Activated CD8-positive, alpha-beta memory T cell treated with anti-CD3 and anti-CD28 coated beads, Interleukin-2, amount 10 ng/mL, durations not matched to agents 7 days and 5 days (primary cell): ENCODE measurements around the gene MRPL52. TPM values are rescaled to one million over a fixed set of nuclear protein-coding genes. Genes with fewer than 3 reads are reported as not detected.
"Not testable (repeated sequence)": the region's sequence is repeated elsewhere in the genome, so short reads cannot be mapped to it uniquely, and the experiment has no call there.

Experiments
- ATAC-seq: fragments of 150-1000 bp; cut with Tn5 transposase; one replicate; pipeline ENCODE4 v1.10.0; 2021; ENCODE audit warnings: moderate library complexity
- CTCF ChIA-PET: fragments of 350-600 bp; sonication (Branson Sonifier 250); formaldehyde crosslinking; loops from one replicate; lab custom pipeline; 2021; ENCODE audit warnings: antibody characterized with exemption; lab: Charles Lee
- DNase-seq: peaks from one replicate; pipeline ENCODE4 v3.0.0-alpha.2; 2020
- H3K27ac Mint-ChIP-seq: one replicate; pipeline ENCODE4 v1.8.0; 2021; ENCODE audit warnings: mild to moderate bottlenecking, mixed read lengths
- H3K27me3 Mint-ChIP-seq: one replicate; pipeline ENCODE4 v1.8.0; 2021; ENCODE audit warnings: mixed read lengths
- H3K36me3 Mint-ChIP-seq: one replicate; pipeline ENCODE4 v1.8.0; 2021; ENCODE audit warnings: mild to moderate bottlenecking, mixed read lengths
- H3K4me1 Mint-ChIP-seq: one replicate; pipeline ENCODE4 v1.8.0; 2021; ENCODE audit warnings: mixed read lengths
- H3K4me3 Mint-ChIP-seq: one replicate; pipeline ENCODE4 v1.8.0; 2021; ENCODE audit warnings: mild to moderate bottlenecking, moderate library complexity, mixed read lengths
- H3K9me3 Mint-ChIP-seq: one replicate; pipeline ENCODE4 v1.8.0; 2022; ENCODE audit warnings: low read depth, mixed read lengths
- total RNA-seq, 2 experiments: library from RNA; stranded (reverse); gene quantifications; one replicate each; pipeline ENCODE4 v1.2.3, GENCODE V29; 2021

The MRPL52 gene
- total RNA-seq, 2 experiments from 2014 or later, result 107 to 147 TPM

GRCh38 chr14:22845103-22845394 is 15.4 kb downstream of the MRPL52 start:
- peaks cover 5% of the 10 kb centered on the region for H3K27me3 Mint-ChIP-seq
- H3K27ac Mint-ChIP-seq, result no peak overlapping the region
- ATAC-seq (no peak), DNase-seq (no peak)
- peaks cover 2% of the 10 kb centered on the region for H3K4me1 Mint-ChIP-seq
- CTCF ChIA-PET, result interaction anchor here (1.1 to 3.4 kb wide), 2 partner anchors 13 to 21 kb away, joined by 4 to 13 read pairs; no protein-coding TSS in a partner anchor
- no peaks in the 10 kb centered on the region for H3K9me3 Mint-ChIP-seq
- no peaks in the 10 kb centered on the region for H3K36me3 Mint-ChIP-seq
- no peak overlapping the region for H3K4me3 Mint-ChIP-seq

GRCh38 chr14:22845821-22846625 is 16.3 kb downstream of the MRPL52 start:
- H3K36me3 Mint-ChIP-seq, result no peaks in the 10 kb centered on the region
- DNase-seq, result no peak

DNA sequence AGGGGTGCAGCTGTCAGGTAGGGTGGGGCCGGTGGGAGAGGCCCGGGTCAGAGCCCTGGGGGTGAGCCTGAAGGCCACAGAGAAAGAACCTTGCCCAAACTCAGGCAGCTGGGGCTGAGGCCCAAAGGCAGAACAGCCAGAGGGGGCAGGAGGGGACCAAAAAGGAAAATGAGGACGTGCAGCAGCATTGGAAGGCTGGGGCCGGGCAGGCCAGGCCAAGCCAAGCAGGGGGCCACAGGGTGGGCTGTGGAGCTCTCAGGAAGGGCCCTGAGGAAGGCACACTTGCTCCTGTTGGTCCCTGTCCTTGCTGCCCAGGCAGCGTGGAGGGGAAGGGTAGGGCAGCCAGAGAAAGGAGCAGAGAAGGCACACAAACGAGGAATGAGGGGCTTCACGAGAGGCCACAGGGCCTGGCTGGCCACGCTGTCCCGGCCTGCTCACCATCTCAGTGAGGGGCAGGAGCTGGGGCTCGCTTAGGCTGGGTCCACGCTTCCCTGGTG is 17.2 kb downstream of the MRPL52 start:
- Mint-ChIP-seq H3K36me3 (no peaks in the 10 kb centered on the region), H3K4me3 (no peak overlapping the region), H3K27me3 (peaks cover 5% of the 10 kb centered on the region), H3K27ac (no peak overlapping the region), H3K4me1 (peaks cover 13% of the 10 kb centered on the region), H3K9me3 (no peaks in the 10 kb centered on the region)
- ATAC-seq (no peak), DNase-seq (no peak)
- CTCF ChIA-PET, result interaction anchor here (0.8 to 10.2 kb wide), 4 partner anchors 16 to 139 kb away, joined by 3 to 239 read pairs (median 3); no protein-coding TSS in a partner anchor

More at GRCh38 chr14:22845821-22846625, 16.3 kb downstream of the MRPL52 start:
- CTCF ChIA-PET, result interaction anchor here (0.8 to 10.2 kb wide), 3 partner anchors 16 to 140 kb away, joined by 3 to 239 read pairs (median 3); no protein-coding TSS in a partner anchor
- no peak for ATAC-seq
- H3K27ac Mint-ChIP-seq, result no peak overlapping the region
- H3K4me1 Mint-ChIP-seq, result peaks cover 4% of the 10 kb centered on the region
- no peaks in the 10 kb centered on the region for H3K9me3 Mint-ChIP-seq
- no peak overlapping the region for H3K4me3 Mint-ChIP-seq
- H3K27me3 Mint-ChIP-seq, result peaks cover 5% of the 10 kb centered on the region

DNA sequence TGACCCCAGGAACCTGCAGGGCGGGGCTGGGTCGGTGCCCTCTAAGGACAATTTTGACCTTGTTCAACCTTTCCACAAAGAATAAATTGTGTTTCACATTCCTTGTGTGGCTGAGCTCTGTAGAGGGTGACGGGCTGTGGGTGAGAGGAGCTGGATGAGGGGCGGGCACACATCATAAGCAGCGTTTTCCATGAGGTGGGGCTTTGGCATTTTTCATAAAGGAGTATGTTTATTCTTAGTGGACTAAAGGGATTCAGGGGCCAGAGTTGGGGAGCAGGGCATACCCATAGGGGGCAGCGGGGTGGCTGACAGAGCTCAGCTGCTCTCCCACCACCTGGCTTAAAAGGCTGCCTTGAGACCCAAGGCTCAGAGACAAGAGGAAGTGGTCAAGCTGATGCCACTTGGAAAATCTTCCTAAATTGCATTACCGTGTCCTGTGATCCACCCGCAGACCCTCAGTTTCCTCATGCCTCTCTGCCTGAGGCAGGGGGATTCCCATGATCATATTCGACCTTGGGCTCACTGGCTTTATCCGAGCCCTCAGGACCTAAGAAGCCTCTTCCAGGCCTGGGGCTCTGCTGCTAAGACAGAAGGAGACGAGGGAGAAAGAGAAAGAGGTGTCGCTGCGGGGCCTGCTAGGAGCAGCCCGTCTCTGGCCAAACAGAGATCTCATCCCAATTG is 18.1 kb downstream of the MRPL52 start:
- Mint-ChIP-seq H3K4me1 (peaks cover 15% of the 10 kb centered on the region), H3K27ac (no peak overlapping the region), H3K36me3 (no peaks in the 10 kb centered on the region), H3K27me3 (peaks cover 5% of the 10 kb centered on the region), H3K4me3 (no peak overlapping the region), H3K9me3 (no peaks in the 10 kb centered on the region)
- ATAC-seq, result no peak
- CTCF ChIA-PET, result interaction anchor here (0.9 to 10.2 kb wide), 5 partner anchors 15 to 277 kb away, joined by 3 to 239 read pairs (median 9); partner anchors contain the start of gene MRPL52
- no peak for DNase-seq

DNA sequence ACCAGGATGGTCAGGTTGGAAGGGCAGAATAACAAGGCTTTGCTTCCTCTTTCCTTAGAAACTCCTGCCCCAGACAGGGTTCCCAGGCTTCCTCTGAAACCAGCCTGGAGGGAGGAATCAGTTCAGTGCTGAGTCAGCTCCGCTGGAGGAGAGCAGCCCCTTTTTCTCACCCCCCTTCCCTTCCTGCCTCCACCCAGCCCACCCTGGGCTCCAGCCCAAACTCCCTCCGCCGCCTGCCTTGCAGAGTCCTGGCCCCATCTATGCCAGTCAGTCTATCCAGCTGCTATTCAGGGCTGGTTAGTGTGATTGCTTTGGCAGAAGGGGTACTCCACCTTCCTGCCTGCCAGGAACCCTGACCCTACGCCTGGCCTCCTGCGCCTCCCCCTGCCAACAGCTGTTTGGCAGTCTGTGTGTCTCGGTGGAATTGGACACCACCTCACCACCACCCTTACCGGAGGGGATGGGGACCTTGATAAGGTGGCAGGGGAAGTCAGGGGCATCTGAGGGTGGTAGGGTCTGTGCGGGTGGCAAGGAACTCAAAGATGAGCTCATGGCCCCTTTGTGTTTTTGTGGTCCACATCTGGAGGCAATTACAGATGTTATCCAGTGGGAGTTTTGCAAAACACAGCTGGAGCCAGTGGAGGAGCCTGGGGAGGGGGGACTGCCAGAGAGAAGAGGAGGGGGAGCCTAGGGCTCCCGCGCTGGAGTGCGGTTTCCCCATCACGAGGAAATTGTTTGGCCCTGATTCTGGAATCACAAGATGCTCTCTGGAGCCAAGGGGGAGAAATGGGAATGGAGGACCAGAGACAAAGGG is 18.9 kb downstream of the MRPL52 start:
- peaks cover 5% of the 10 kb centered on the region for H3K27me3 Mint-ChIP-seq
- DNase-seq (no peak), ATAC-seq (no peak)
- H3K9me3 Mint-ChIP-seq, result no peaks in the 10 kb centered on the region
- no peaks in the 10 kb centered on the region for H3K36me3 Mint-ChIP-seq
- peaks cover 20% of the 10 kb centered on the region for H3K4me1 Mint-ChIP-seq
- no peak overlapping the region for H3K4me3 Mint-ChIP-seq
- CTCF ChIA-PET, result interaction anchor here (0.8 to 10.2 kb wide), 7 partner anchors 14 to 278 kb away, joined by 3 to 239 read pairs (median 9); partner anchors contain the start of gene MRPL52
- no peak overlapping the region for H3K27ac Mint-ChIP-seq

DNA sequence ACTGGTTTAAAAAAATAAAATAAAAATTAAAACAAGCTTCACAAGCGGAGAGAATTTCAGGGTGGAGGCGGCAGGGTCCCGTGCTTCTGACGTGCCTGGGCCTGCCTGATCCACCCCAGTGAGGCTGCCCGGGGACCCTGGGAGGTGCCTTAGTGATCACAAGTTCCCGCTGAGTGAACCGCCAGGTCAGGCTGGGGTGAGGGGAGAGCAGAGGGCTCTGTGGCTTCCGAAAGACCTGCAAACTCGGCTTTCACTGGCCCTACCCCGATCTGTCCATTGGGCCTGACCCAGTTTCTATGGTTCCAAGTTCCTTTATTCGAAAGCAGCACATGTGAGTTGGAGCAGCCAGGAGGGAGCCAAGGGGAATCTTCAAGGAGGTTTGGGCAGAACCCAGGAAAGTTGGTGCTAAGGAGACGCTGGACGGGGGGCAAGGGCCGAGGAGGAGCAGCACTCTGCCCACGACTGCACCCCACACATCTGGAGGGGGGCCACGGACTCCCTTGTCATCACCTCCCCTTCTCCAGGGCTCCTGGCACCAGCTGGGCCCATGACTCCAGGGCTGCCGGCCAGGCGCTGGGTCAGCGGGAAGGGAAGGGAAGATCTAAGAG is 19.6 kb downstream of the MRPL52 start:
- no peaks in the 10 kb centered on the region for H3K36me3 Mint-ChIP-seq
- peaks cover 5% of the 10 kb centered on the region for H3K27me3 Mint-ChIP-seq
- CTCF ChIA-PET, result interaction anchor here (0.8 to 10.2 kb wide), 6 partner anchors 19 to 279 kb away, joined by 3 to 239 read pairs (median 29); partner anchors contain the start of gene MRPL52
- no peak overlapping the region for H3K4me3 Mint-ChIP-seq
- H3K4me1 Mint-ChIP-seq, result peaks cover 22% of the 10 kb centered on the region
- no peak for DNase-seq
- no peak overlapping the region for H3K27ac Mint-ChIP-seq
- ATAC-seq, result no peak
- no peaks in the 10 kb centered on the region for H3K9me3 Mint-ChIP-seq

GRCh38 chr14:22850944-22851764 is 21.5 kb downstream of the MRPL52 start:
- peak; percentile 86 for DNase-seq
- Mint-ChIP-seq H3K4me3 (no peak overlapping the region), H3K36me3 (peaks cover under 1% of the 10 kb centered on the region), H3K27me3 (peaks cover 18% of the 10 kb centered on the region), H3K9me3 (no peaks in the 10 kb centered on the region), H3K4me1 (peaks cover 31% of the 10 kb centered on the region), H3K27ac (peak overlapping the region; percentile 68)
- peak; percentile 55 for ATAC-seq
- CTCF ChIA-PET, result interaction anchor here (0.7 to 10.2 kb wide), 23 partner anchors 13 to 283 kb away, joined by 3 to 239 read pairs (median 4); partner anchors contain the start of genes CDH24, DAD1, LRP10 and MRPL52

DNA sequence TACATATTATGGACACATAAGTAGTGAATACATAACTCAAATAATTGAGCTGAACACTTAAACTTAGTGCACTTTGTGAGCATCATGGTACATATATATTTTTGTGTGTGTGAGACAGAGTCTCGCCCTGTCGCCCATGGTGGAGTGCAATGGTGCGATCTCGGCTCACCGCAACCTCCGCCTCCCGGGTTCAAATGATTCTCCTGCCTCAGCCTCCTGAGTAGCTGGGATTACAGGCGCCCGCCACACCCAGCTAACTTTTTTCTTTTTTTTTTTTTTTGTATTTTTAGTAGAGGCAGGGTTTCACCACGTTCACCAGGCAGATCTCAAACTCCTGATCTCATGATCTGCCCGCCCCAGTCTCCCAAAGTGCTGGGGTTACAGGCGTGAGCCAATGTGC is 22.5 kb downstream of the MRPL52 start:
- ATAC-seq, H3K27ac Mint-ChIP-seq, H3K9me3 Mint-ChIP-seq, H3K36me3 Mint-ChIP-seq, DNase-seq, H3K4me3 Mint-ChIP-seq: not testable (repeated sequence)
- Mint-ChIP-seq H3K4me1 (peaks cover 33% of the 10 kb centered on the region), H3K27me3 (peaks cover 23% of the 10 kb centered on the region)
- CTCF ChIA-PET, result interaction anchor here (0.6 to 10.2 kb wide), 28 partner anchors 9 to 1001 kb away, joined by 3 to 239 read pairs (median 8); partner anchors contain the start of genes ABHD4, DAD1, LRP10 and MMP14

DNA sequence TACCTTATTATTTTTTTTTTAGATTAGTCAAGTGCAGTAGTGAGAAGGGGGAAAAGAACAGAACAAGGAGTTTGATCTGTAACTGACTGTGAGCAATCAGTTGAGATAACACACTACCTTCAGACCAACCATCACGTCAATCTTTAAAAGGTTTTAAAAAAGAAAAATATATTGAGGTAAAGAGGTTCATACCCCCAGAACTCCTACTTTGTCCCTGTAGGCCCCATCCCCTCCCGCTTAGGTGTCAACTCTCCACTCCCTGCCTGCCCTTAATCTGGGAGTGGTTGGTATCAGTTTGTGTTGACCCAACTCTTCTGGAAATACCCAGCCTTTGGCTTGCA is 22.9 kb downstream of the MRPL52 start:
- Mint-ChIP-seq H3K27me3 (peaks cover 27% of the 10 kb centered on the region), H3K27ac (no peak overlapping the region), H3K36me3 (peaks cover 4% of the 10 kb centered on the region), H3K9me3 (peaks cover 2% of the 10 kb centered on the region), H3K4me1 (peaks cover 34% of the 10 kb centered on the region), H3K4me3 (no peak overlapping the region)
- no peak for ATAC-seq
- DNase-seq, result no peak
- CTCF ChIA-PET, result interaction anchor here (0.6 to 10.2 kb wide), 35 partner anchors 10 to 1001 kb away, joined by 3 to 239 read pairs (median 5); partner anchors contain the start of genes ABHD4, DAD1, LRP10 and MMP14

DNA sequence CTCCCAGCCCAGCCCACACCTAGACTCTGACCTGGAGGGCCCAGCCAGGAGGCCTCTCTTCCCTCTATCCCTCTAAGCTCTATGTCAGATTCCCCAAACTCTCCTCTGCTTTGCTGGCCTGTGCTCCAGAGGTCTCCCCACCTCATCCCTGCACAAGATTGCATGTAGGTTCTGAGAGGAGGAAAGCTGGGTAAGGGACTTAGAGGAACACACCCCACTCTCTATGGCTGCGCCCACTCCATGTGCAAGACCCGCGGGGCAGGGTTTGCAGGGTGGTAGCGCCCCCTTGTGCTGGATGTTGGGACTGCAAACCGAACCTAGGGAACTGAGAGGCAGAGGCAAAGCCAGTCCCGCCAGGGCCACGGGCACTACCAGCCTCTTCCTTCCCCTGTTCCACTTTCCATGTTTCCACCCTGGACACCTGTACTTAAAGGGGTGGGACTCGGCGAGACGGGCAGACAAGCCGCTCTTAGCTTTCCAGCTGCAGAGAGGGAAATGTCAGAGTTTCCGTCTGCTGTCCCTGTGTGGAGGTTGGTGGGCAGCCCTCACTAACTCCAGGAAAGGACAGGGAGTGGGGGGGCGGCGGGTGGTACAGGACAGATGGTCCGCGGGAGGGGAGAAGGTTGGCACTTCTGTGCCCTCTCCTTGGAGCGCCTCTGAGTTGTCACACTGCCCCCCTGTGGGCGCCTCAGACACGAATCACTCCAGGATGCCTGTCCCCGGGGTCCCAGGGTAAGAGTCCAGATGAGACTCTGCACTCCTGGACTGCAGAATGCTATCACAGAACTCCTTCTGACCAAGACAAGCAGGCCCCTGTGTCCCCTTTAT is 23.5 kb downstream of the MRPL52 start:
- H3K36me3 Mint-ChIP-seq, result peaks cover 4% of the 10 kb centered on the region
- peak; percentile 87 for ATAC-seq
- DNase-seq, result peak; percentile 93
- CTCF ChIA-PET, result interaction anchor here (0.6 to 10.2 kb wide), 39 partner anchors 10 to 1002 kb away, joined by 3 to 239 read pairs (median 5); partner anchors contain the start of genes ABHD4, DAD1, LRP10 and MMP14
- peaks cover 37% of the 10 kb centered on the region for H3K4me1 Mint-ChIP-seq
- H3K9me3 Mint-ChIP-seq, result peaks cover 2% of the 10 kb centered on the region
- H3K4me3 Mint-ChIP-seq, result peak overlapping the region; percentile 70
- H3K27ac Mint-ChIP-seq, result peak overlapping the region; percentile 79
- H3K27me3 Mint-ChIP-seq, result peaks cover 32% of the 10 kb centered on the region

- H3K36me3 Mint-ChIP-seq, H3K9me3 Mint-ChIP-seq, H3K27ac Mint-ChIP-seq, ATAC-seq, H3K4me3 Mint-ChIP-seq, DNase-seq: not testable (repeated sequence)
- H3K4me1 Mint-ChIP-seq, result peaks cover 45% of the 10 kb centered on the region
- H3K27me3 Mint-ChIP-seq, result peaks cover 31% of the 10 kb centered on the region
- CTCF ChIA-PET, result interaction anchor here (0.6 to 10.2 kb wide), 25 partner anchors 10 to 354 kb away, joined by 3 to 239 read pairs (median 9); partner anchors contain the start of genes ABHD4, LRP10, MMP14 and MRPL52
These were observed 24.6 kb downstream of the MRPL52 start for GRCh38 chr14:22854296-22854695.
